ENCODE data around the gene SLC36A3.
"Not testable (repeated sequence)": the region's sequence is repeated elsewhere in the genome, so short reads cannot be mapped to it uniquely, and the experiment has no call there.

The SLC36A3 gene

DNA sequence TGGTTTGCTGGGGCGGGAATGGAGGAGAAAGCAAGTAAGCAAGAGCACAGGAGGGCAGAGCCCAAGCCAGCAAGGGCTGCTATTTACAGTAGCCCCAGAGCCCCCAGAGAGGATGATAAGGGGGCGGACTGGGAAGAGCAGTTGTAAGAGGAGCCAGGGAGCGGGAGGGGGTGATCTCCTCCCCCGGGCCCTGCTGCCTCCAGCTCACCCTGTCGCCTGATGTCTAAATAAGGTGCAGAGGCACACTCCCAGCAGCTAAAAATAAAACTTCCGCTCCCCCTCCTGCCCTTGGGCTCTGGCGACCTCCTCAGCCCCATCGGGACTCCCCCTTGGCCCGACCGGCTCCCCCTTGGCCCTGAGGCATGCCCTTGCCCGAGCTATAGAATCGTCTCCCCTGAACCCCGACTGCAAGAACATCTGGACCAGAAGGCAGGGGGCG is 65.2 kb downstream of the SLC36A3 start:
- H3K4me3 ChIP-seq (ENCODE audit: low read depth, low read length), result no peak overlapping the region
- TF ChIP-seq, protein P1, sequence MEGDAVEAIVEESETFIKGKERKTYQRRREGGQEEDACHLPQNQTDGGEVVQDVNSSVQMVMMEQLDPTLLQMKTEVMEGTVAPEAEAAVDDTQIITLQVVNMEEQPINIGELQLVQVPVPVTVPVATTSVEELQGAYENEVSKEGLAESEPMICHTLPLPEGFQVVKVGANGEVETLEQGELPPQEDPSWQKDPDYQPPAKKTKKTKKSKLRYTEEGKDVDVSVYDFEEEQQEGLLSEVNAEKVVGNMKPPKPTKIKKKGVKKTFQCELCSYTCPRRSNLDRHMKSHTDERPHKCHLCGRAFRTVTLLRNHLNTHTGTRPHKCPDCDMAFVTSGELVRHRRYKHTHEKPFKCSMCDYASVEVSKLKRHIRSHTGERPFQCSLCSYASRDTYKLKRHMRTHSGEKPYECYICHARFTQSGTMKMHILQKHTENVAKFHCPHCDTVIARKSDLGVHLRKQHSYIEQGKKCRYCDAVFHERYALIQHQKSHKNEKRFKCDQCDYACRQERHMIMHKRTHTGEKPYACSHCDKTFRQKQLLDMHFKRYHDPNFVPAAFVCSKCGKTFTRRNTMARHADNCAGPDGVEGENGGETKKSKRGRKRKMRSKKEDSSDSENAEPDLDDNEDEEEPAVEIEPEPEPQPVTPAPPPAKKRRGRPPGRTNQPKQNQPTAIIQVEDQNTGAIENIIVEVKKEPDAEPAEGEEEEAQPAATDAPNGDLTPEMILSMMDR (IDR thresholded peaks at IDR 0.05; ENCODE audit: low read depth, low read length), result no peak

DNA sequence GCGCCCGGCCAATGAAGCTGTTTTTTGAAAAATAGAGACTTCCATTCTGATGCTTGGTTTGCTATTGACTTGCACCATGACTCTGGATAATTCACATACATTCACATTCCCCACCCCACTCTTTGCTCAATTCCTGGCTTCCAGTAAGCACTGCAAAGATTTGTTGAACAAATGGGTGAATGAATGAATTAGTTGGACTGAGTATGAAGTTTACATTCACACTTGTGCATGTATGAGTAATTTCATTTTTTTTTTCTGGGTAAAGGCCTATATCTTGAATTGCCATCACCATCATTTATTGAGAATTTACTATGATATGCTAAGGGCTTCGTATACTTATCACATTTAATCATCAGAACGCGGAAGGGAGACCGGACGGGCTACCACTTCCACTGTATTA is 65.9 kb downstream of the SLC36A3 start:
- H3K4me3 ChIP-seq (ENCODE audit: low read depth, low read length), result no peak overlapping the region

DNA sequence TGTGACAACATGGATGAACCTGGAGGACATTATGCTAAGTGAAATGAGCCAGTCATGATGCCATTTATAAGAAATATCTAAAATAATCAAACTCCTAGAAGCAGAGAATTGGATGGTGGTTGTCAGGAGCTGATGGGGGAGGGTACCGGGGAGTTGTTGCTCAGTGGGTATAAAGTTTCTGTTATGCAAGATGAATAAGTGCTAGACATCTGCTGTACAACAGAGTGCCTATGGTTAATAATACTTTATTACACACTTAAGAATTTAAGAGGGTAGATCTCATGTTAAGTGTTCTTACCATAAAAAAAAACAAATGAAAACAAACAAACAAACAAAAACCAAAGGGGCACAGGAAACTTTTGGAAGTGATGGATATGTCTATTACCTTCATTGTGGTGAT is 66.7 kb downstream of the SLC36A3 start:
- H3K4me3 ChIP-seq (ENCODE audit: low read depth, low read length), result no peak overlapping the region
- TF ChIP-seq, protein P1 (IDR thresholded peaks at IDR 0.05; ENCODE audit: low read depth, low read length), result no peak

More for the DNA sequence above, 65.9 kb downstream of the SLC36A3 start:
- TF ChIP-seq, protein P1 (IDR thresholded peaks at IDR 0.05; ENCODE audit: low read depth, low read length), result no peak

DNA sequence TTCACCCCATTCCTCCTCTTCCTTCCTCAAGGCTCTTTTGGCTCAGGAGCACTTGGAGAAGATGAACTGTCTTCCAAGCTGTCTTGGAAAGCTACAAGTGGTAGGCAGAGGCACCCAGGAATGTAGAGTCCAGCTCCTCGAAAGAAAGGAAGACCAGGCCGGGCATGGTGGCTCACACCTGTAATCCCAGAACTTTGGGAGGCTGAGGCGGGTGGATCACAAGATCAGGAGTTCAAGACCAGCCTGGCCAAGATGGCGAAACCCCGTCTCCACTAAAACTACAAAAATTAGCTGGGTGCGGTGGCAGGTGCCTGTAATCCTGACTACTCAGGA is 68.4 kb downstream of the SLC36A3 start:
- H3K4me3 ChIP-seq (ENCODE audit: low read depth, low read length), result not testable (repeated sequence)

DNA sequence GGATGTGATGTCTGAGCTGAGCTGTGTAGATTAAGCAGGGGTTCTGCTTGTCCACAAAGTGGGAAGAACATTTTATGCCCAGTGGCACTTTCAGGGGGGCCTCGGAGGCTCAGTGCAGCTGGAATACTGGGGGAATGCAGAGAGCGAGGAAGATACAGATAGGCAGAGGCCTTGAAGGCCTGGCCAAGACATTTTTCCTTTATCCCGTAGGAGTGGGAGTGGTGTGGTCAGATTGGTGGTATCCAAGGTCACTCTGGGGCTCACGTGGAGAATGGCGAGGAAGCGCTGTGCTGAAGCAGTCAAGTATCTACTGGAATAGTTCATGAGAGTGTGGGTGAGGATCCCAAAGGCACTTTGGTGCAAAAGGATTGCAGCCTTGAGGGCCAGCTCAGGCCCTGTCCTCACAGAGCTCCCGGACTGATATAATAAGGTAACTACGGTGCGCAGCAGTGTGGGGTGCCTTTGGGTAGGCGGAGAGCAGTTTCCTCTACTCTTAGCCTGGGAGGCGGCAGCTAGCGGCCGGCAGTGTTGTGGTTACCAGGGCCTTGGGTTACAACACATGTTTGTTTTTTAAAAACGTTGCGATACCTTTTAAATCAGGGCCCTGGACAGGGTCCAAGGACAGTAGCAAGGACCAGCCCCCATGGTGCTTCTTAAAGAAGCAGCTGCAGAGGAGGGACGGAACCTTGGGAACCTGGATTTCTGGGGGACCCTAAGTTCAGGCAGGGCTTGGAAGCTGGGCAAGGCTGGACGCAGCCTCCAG is 68.9 kb downstream of the SLC36A3 start:
- no peak overlapping the region for H3K4me3 ChIP-seq (ENCODE audit: low read depth, low read length)
- TF ChIP-seq, protein P1 (IDR thresholded peaks at IDR 0.05; ENCODE audit: low read depth, low read length), result no peak

DNA sequence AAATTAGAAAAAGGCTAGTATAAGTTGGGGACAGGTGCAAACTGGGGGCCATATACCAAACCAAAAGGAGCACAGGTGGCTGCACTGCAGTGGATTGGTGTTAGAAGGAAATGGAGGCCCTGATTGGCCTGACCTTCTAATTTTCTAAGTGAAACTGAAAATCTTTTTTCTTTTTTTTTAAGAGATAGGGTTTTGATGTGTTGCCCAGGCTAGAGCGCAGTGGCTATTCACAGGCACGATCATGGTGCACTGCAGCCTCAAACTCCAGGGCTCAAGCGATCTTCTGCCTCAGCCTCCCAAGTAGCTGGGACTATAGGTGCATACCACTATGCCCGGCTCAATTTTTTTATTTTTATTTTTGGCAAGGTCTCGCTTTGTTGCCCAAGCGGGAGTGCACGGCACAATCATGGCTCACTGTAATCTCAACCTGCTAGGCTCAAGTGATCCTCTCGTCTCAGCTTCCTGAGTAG is 69.9 kb downstream of the SLC36A3 start:
- TF ChIP-seq, protein P1 (IDR thresholded peaks at IDR 0.05; ENCODE audit: low read depth, low read length), result no peak
- no peak overlapping the region for H3K4me3 ChIP-seq (ENCODE audit: low read depth, low read length)

DNA sequence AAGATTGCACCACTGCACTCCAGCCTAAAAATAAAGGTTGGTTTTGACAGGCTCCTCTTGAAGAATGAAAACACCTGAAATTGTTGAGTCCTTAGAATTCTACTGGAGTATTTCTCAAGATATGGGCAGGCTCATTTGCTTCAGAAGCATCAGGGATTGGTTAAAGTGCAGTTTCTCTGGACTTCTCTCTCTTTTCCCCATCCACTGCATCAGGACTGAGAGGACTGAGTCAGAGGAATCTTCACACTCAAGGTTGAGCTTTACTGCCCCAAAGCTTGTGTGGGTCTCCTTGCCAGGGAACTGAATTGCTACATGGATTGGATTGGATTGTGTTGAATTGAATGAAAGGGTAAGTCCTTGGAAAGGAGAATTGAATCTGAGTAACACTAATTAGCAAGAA is 72.2 kb downstream of the SLC36A3 start:
- no peak overlapping the region for H3K4me3 ChIP-seq (ENCODE audit: low read depth, low read length)
- TF ChIP-seq, protein P1 (IDR thresholded peaks at IDR 0.05; ENCODE audit: low read depth, low read length), result no peak
